D721Med (cell line): ENCODE data around the gene E2F6.

Source experiments
- DNase-seq: peaks from one replicate; pipeline ENCODE4 v3.0.0; 2011; ENCODE audit warnings: low spot score; ENCODE audit not compliant: insufficient read length
- FAIRE-seq: peaks from 2 replicates; lab custom pipeline; 2011; peaks lifted over from hg19 to GRCh38; lab: Jason Lieb, UNC
- TF ChIP-seq, protein P1 (sequence below): IDR thresholded peaks from 2 replicates; pipeline ENCODE4 v1.5.1; 2012; ENCODE audit warnings: mild to moderate bottlenecking, control low read depth; ENCODE audit not compliant: insufficient read depth; ENCODE audit errors: missing control alignments

The E2F6 gene

DNA sequence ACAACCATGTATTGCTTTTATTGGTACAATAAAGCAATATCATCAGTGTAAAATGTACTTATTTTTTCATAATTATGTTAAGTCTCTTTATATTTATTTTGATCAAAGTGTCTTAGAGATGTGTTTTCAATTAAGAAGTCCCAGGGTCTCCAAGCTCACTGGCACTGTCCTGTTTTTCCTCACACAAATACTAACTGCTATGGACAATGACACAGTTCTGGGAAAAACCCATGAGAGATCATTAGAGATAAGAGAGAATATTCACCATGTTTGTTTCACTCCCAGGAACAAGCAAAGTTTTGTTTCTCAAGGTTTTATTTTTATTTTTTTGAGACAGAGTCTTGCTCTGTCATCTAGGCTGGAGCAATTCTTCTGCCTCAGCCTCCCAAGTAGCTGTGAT is 38.7 kb downstream of the E2F6 start:
- TF ChIP-seq, protein P1, sequence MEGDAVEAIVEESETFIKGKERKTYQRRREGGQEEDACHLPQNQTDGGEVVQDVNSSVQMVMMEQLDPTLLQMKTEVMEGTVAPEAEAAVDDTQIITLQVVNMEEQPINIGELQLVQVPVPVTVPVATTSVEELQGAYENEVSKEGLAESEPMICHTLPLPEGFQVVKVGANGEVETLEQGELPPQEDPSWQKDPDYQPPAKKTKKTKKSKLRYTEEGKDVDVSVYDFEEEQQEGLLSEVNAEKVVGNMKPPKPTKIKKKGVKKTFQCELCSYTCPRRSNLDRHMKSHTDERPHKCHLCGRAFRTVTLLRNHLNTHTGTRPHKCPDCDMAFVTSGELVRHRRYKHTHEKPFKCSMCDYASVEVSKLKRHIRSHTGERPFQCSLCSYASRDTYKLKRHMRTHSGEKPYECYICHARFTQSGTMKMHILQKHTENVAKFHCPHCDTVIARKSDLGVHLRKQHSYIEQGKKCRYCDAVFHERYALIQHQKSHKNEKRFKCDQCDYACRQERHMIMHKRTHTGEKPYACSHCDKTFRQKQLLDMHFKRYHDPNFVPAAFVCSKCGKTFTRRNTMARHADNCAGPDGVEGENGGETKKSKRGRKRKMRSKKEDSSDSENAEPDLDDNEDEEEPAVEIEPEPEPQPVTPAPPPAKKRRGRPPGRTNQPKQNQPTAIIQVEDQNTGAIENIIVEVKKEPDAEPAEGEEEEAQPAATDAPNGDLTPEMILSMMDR, result no peak
- FAIRE-seq, result no peak
- DNase-seq, result no peak

DNA sequence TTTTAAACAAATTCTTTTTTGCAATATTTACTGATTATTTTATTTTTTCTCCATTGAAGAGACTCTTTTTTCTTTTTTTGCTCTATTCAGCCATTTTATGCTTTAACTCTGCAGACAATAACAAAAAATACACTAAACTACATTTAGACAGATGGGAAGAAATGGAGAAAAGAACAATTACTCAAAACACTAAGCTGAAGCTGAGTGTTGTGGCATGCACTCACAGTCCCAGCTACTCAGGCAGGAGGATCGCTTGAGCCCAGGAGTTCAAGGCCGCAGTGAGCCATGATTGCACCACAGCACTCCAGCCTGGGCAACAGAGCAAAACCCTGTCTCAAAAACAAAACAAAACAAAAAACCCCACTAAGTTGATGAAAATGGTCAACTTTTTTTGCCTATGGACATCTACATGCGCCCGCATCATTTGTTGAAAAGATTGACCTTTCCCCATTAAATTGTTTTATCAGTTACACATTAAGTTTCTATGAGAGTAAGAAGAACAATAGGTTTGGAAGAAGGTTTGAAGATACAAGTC is 43.0 kb downstream of the E2F6 start:
- no peak for FAIRE-seq
- DNase-seq, result no peak
- TF ChIP-seq, protein P1, result no peak

DNA sequence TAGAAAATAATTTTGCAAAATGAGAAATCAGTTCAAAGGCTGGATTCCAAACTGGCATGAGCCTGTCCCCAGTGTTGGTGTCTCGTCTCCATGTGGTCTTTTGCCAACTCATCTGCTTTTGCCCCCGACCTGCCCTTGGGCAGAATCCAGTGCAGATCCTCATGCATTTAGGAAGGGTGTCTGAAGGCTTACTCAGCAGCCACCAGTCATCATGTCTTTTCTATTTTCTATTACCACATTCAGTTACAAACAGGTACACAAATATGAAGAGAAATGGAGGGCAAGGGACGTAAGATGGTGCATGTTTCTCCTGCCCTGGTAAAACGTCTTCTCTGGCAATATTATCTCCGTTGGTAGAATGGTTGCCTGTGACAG is 43.5 kb downstream of the E2F6 start:
- FAIRE-seq (no peak), DNase-seq (no peak)
- TF ChIP-seq, protein P1, result no peak

DNA sequence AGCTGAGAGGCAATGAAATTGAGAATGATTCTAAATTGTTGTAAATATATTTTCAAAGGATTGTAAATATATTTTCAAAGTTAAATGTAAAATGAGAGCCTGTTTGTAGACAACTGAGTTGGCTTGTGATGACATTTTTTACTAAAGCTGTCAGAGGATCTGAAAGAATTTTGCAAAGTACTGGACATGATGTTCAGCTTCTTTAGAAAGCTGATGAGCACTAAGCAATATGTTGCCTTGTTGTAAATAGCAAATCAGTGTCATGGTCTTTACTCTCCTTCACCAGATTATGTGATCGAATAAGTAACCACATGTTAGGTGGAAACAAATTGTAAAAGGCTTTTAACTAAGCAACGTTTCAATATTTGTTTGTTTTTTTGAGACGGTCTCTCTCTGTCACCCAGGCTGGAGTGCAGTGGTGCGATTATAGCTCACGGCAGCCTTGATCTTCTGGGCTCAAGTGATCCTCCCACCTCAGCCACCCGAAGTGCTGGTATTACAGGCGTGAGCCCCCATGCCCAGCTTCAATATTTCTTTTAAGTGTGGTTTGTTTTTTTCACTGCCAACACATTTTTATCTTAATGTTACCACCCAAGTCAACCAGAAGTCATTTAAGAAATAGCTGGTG is 44.0 kb downstream of the E2F6 start:
- no peak for DNase-seq
- TF ChIP-seq, protein P1, result no peak
- no peak for FAIRE-seq

DNA sequence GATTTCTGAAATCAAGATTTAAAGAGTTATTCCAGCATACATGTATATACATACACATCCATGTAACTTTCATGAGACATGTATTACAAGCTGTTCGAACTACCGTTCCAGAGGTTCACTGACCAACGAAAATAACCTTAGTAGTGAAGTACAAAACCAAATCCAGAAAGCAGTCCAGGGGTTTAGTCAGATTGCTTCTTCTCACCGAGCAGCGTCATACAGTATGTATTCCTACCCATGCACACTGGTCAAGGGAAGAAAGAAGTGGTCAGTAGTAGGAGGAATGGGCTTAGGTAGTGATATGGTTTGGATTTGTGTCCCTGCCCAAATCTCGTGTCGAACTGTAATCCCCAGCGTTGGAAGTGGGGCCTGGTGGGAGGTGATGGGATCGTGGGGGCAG is 45.3 kb downstream of the E2F6 start:
- DNase-seq, result no peak
- FAIRE-seq, result no peak
- TF ChIP-seq, protein P1, result no peak

DNA sequence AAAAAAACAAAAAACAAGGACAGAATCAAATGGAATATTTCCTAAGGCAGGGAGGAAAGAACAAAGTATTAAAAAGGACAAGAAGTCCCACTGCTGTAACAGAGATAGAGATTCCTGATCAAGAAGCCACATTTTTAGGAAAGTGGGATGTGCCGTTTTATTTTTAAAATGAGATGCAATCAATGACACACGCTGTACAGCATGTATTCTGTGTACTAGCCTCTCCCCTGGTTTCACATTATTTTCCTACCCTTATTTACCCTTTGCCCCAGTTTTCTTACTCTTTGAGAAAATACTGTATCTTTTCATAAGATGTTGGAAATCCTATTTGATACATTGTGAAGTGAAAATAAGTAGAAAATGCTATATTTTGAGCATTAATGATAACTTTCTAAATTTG is 45.8 kb downstream of the E2F6 start:
- DNase-seq, result no peak
- no peak for FAIRE-seq
- TF ChIP-seq, protein P1, result no peak

DNA sequence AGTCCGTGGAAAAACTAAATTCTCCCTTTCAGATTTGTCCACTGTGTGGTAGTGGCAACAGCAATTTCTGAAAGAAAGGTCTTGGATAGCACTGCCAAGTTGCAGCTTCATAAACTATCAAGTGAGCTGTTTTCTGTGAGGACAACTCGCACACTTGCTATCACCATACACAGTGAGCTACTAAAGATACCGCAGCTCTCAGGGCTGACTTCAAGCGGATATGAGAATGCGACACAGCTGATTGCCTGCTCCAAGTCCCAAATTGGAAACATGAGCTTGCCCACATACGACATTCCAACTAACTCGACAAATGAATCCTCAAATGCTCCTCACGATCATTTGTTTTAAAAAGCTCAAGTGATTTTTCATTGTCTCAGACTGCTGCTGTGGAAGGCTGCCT is 46.2 kb downstream of the E2F6 start:
- FAIRE-seq (no peak), DNase-seq (no peak)
- TF ChIP-seq, protein P1, result no peak
